Measurements from ENCODE around the gene MRPL19. TPM values are rescaled to one million over a fixed set of nuclear protein-coding genes. Genes with fewer than 3 reads are reported as not detected.

Gene MRPL19
- total and polyA plus RNA-seq, 5 donors from 2014 or later: 18.0 to 36.2 (median 33.9) TPM

- Histone ChIP-seq H3K4me3 (ENCODE audit: low read depth, low read length) (no peak overlapping the region), H3K36me3 (ENCODE audit: control insufficient read depth, insufficient read depth, low read length) (no peaks in the 10 kb centered on the region), H3K4me1 (ENCODE audit: control insufficient read depth, insufficient read depth, low read length, poor library complexity, severe bottlenecking) (no peaks in the 10 kb centered on the region), H3K27ac (ENCODE audit: insufficient read depth, low read length, poor library complexity, severe bottlenecking) (no peak overlapping the region), H3K27me3 (ENCODE audit: control insufficient read depth, insufficient read depth, low read length) (no peaks in the 10 kb centered on the region), H3K9me3 (ENCODE audit: control insufficient read depth in 2 of 2, low read length in 2 of 2) (no peaks in the 10 kb centered on the region)
- peaks cover 0 to 4% (median 0%) of the 10 kb centered on the region in 7 donors for H3K9me3 Mint-ChIP-seq
- DNase-seq (no peak), ATAC-seq (ENCODE audit: low read depth in 2 of 2) (no peak)
- H3K36me3 Mint-ChIP-seq: no peaks in the 10 kb centered on the region
- peaks cover 0 to 9% (median 2%) of the 10 kb centered on the region in 4 donors for H3K4me1 Mint-ChIP-seq
- H3K27me3 Mint-ChIP-seq: peaks cover 20% of the 10 kb centered on the region
- H3K27ac Mint-ChIP-seq: no peak overlapping the region
- H3K4me3 Mint-ChIP-seq: no peak overlapping the region
Observed at GRCh38 chr2:75716406-75716805, 69.8 kb downstream of the MRPL19 start.

- Mint-ChIP-seq H3K27me3 (peaks cover 33% of the 10 kb centered on the region), H3K4me3 (no peak overlapping the region)
Observed at GRCh38 chr2:75719616-75720015, 73.0 kb downstream of the MRPL19 start.

GRCh38 chr2:75720525-75720924, 73.9 kb downstream of the MRPL19 start:
- Histone ChIP-seq H3K9me3 (ENCODE audit: control insufficient read depth in 2 of 2, low read length in 2 of 2) (no peaks in the 10 kb centered on the region), H3K4me1 (ENCODE audit: control insufficient read depth, insufficient read depth, low read length, poor library complexity, severe bottlenecking) (no peaks in the 10 kb centered on the region), H3K27ac (ENCODE audit: insufficient read depth, low read length, poor library complexity, severe bottlenecking) (no peak overlapping the region), H3K27me3 (ENCODE audit: control insufficient read depth, insufficient read depth, low read length) (peaks cover 2% of the 10 kb centered on the region), H3K36me3 (ENCODE audit: control insufficient read depth, insufficient read depth, low read length) (no peaks in the 10 kb centered on the region), H3K4me3 (ENCODE audit: low read depth, low read length) (no peak overlapping the region)
- H3K4me1 Mint-ChIP-seq: no peaks in the 10 kb centered on the region
- H3K9me3 Mint-ChIP-seq: peaks cover 0 to 2% (median 0%) of the 10 kb centered on the region in 7 donors
- no peaks in the 10 kb centered on the region for H3K36me3 Mint-ChIP-seq
- H3K27me3 Mint-ChIP-seq: peaks cover 28% of the 10 kb centered on the region
- DNase-seq (no peak), ATAC-seq (ENCODE audit: low read depth in 2 of 2) (no peak)
- no peak overlapping the region for H3K27ac Mint-ChIP-seq
- H3K4me3 Mint-ChIP-seq: no peak overlapping the region

More at GRCh38 chr2:75719616-75720015, 73.0 kb downstream of the MRPL19 start:
- Histone ChIP-seq H3K27ac (ENCODE audit: insufficient read depth, low read length, poor library complexity, severe bottlenecking) (no peak overlapping the region), H3K36me3 (ENCODE audit: control insufficient read depth, insufficient read depth, low read length) (no peaks in the 10 kb centered on the region), H3K27me3 (ENCODE audit: control insufficient read depth, insufficient read depth, low read length) (peaks cover 2% of the 10 kb centered on the region), H3K4me3 (ENCODE audit: low read depth, low read length) (no peak overlapping the region), H3K4me1 (ENCODE audit: control insufficient read depth, insufficient read depth, low read length, poor library complexity, severe bottlenecking) (no peaks in the 10 kb centered on the region), H3K9me3 (ENCODE audit: control insufficient read depth in 2 of 2, low read length in 2 of 2) (no peaks in the 10 kb centered on the region)
- Mint-ChIP-seq H3K27ac (no peak overlapping the region), H3K36me3 (no peaks in the 10 kb centered on the region), H3K9me3 (peaks cover 0 to 4% (median 0%) of the 10 kb centered on the region in 7 donors), H3K4me1 (peaks cover 0 to 4% (median 0%) of the 10 kb centered on the region in 4 donors)
- DNase-seq (no peak), ATAC-seq (ENCODE audit: low read depth in 2 of 2) (no peak)

GRCh38 chr2:75722687-75723086, 76.1 kb downstream of the MRPL19 start:
- no peaks in the 10 kb centered on the region for H3K9me3 ChIP-seq (ENCODE audit: control insufficient read depth in 2 of 2, low read length in 2 of 2)
- no peak overlapping the region for H3K27ac ChIP-seq (ENCODE audit: insufficient read depth, low read length, poor library complexity, severe bottlenecking)
- Mint-ChIP-seq H3K4me1 (no peaks in the 10 kb centered on the region), H3K27me3 (peaks cover 25% of the 10 kb centered on the region), H3K9me3 (peaks cover 0 to 2% (median 0%) of the 10 kb centered on the region in 7 donors), H3K36me3 (no peaks in the 10 kb centered on the region), H3K4me3 (no peak overlapping the region), H3K27ac (no peak overlapping the region)
- H3K36me3 ChIP-seq (ENCODE audit: control insufficient read depth, insufficient read depth, low read length): no peaks in the 10 kb centered on the region
- ATAC-seq (ENCODE audit: low read depth in 2 of 2) (no peak), DNase-seq (no peak)
- no peaks in the 10 kb centered on the region for H3K4me1 ChIP-seq (ENCODE audit: control insufficient read depth, insufficient read depth, low read length, poor library complexity, severe bottlenecking)
- H3K27me3 ChIP-seq (ENCODE audit: control insufficient read depth, insufficient read depth, low read length): peaks cover 2% of the 10 kb centered on the region
- no peak overlapping the region for H3K4me3 ChIP-seq (ENCODE audit: low read depth, low read length)

- H3K27ac Mint-ChIP-seq: no peak overlapping the region
- H3K9me3 Mint-ChIP-seq: peaks cover 0 to 2% (median 0%) of the 10 kb centered on the region in 7 donors
- H3K36me3 ChIP-seq (ENCODE audit: control insufficient read depth, insufficient read depth, low read length): no peaks in the 10 kb centered on the region
- DNase-seq (no peak), ATAC-seq (ENCODE audit: low read depth in 2 of 2) (no peak)
- no peaks in the 10 kb centered on the region for H3K4me1 ChIP-seq (ENCODE audit: control insufficient read depth, insufficient read depth, low read length, poor library complexity, severe bottlenecking)
- H3K9me3 ChIP-seq (ENCODE audit: control insufficient read depth in 2 of 2, low read length in 2 of 2): no peaks in the 10 kb centered on the region
- H3K4me3 Mint-ChIP-seq: no peak overlapping the region
- H3K4me1 Mint-ChIP-seq: no peaks in the 10 kb centered on the region
- no peaks in the 10 kb centered on the region for H3K36me3 Mint-ChIP-seq
- no peak overlapping the region for H3K4me3 ChIP-seq (ENCODE audit: low read depth, low read length)
- no peaks in the 10 kb centered on the region for H3K27me3 ChIP-seq (ENCODE audit: control insufficient read depth, insufficient read depth, low read length)
- peaks cover 14% of the 10 kb centered on the region for H3K27me3 Mint-ChIP-seq
- no peak overlapping the region for H3K27ac ChIP-seq (ENCODE audit: insufficient read depth, low read length, poor library complexity, severe bottlenecking)
Observed at GRCh38 chr2:75728614-75729419, 82.2 kb downstream of the MRPL19 start.

- ATAC-seq (ENCODE audit: low read depth in 2 of 2) (no peak), DNase-seq (no peak)
- no peaks in the 10 kb centered on the region for H3K4me1 Mint-ChIP-seq
- Histone ChIP-seq H3K36me3 (ENCODE audit: control insufficient read depth, insufficient read depth, low read length) (no peaks in the 10 kb centered on the region), H3K27ac (ENCODE audit: insufficient read depth, low read length, poor library complexity, severe bottlenecking) (no peak overlapping the region), H3K27me3 (ENCODE audit: control insufficient read depth, insufficient read depth, low read length) (no peaks in the 10 kb centered on the region), H3K4me1 (ENCODE audit: control insufficient read depth, insufficient read depth, low read length, poor library complexity, severe bottlenecking) (no peaks in the 10 kb centered on the region), H3K9me3 (ENCODE audit: control insufficient read depth in 2 of 2, low read length in 2 of 2) (no peaks in the 10 kb centered on the region), H3K4me3 (ENCODE audit: low read depth, low read length) (no peak overlapping the region)
- peaks cover 8% of the 10 kb centered on the region for H3K27me3 Mint-ChIP-seq
- H3K36me3 Mint-ChIP-seq: no peaks in the 10 kb centered on the region
- H3K9me3 Mint-ChIP-seq: peaks cover 0 to 2% (median 0%) of the 10 kb centered on the region in 7 donors
- no peak overlapping the region for H3K27ac Mint-ChIP-seq
- H3K4me3 Mint-ChIP-seq: no peak overlapping the region
Observed at GRCh38 chr2:75729861-75730260, 83.3 kb downstream of the MRPL19 start.

GRCh38 chr2:75736276-75736675, 89.7 kb downstream of the MRPL19 start:
- peaks cover 0 to 5% (median 3%) of the 10 kb centered on the region in 7 donors for H3K9me3 Mint-ChIP-seq
- no peak overlapping the region for H3K4me3 Mint-ChIP-seq
- ATAC-seq (ENCODE audit: low read depth in 2 of 2): no peak
- H3K4me1 ChIP-seq (ENCODE audit: control insufficient read depth, insufficient read depth, low read length, poor library complexity, severe bottlenecking): no peaks in the 10 kb centered on the region
- H3K27ac Mint-ChIP-seq: no peak overlapping the region
- H3K36me3 Mint-ChIP-seq: no peaks in the 10 kb centered on the region
- H3K4me3 ChIP-seq (ENCODE audit: low read depth, low read length): no peak overlapping the region
- no peak overlapping the region for H3K27ac ChIP-seq (ENCODE audit: insufficient read depth, low read length, poor library complexity, severe bottlenecking)
- no peak for DNase-seq
- no peaks in the 10 kb centered on the region for H3K27me3 ChIP-seq (ENCODE audit: control insufficient read depth, insufficient read depth, low read length)
- H3K9me3 ChIP-seq (ENCODE audit: control insufficient read depth in 2 of 2, low read length in 2 of 2): no peaks in the 10 kb centered on the region
- H3K27me3 Mint-ChIP-seq: peaks cover 14% of the 10 kb centered on the region
- H3K36me3 ChIP-seq (ENCODE audit: control insufficient read depth, insufficient read depth, low read length): no peaks in the 10 kb centered on the region
- no peaks in the 10 kb centered on the region for H3K4me1 Mint-ChIP-seq

GRCh38 chr2:75737961-75738360, 91.4 kb downstream of the MRPL19 start:
- Histone ChIP-seq H3K36me3 (ENCODE audit: control insufficient read depth, insufficient read depth, low read length) (no peaks in the 10 kb centered on the region), H3K4me3 (ENCODE audit: low read depth, low read length) (no peak overlapping the region), H3K27ac (ENCODE audit: insufficient read depth, low read length, poor library complexity, severe bottlenecking) (no peak overlapping the region), H3K4me1 (ENCODE audit: control insufficient read depth, insufficient read depth, low read length, poor library complexity, severe bottlenecking) (no peaks in the 10 kb centered on the region), H3K9me3 (ENCODE audit: control insufficient read depth in 2 of 2, low read length in 2 of 2) (no peaks in the 10 kb centered on the region), H3K27me3 (ENCODE audit: control insufficient read depth, insufficient read depth, low read length) (no peaks in the 10 kb centered on the region)
- peaks cover 7% of the 10 kb centered on the region for H3K27me3 Mint-ChIP-seq
- no peaks in the 10 kb centered on the region for H3K4me1 Mint-ChIP-seq
- ATAC-seq (ENCODE audit: low read depth in 2 of 2): no peak
- no peak overlapping the region for H3K27ac Mint-ChIP-seq
- peaks cover 0 to 9% (median 3%) of the 10 kb centered on the region in 7 donors for H3K9me3 Mint-ChIP-seq
- no peak for DNase-seq
- no peak overlapping the region for H3K4me3 Mint-ChIP-seq
- H3K36me3 Mint-ChIP-seq: no peaks in the 10 kb centered on the region
